PFSK-1 (cell line): ENCODE data around the gene CLASP1.

Experiments used
- FOXP2 ChIP-seq: optimal IDR thresholded peaks from 2 replicates; pipeline ENCODE3; 2011; ENCODE audit warnings: borderline replicate concordance, control low read depth, inconsistent platforms; ENCODE audit not compliant: insufficient read depth; ENCODE audit errors: extremely low read length, extremely low read depth
- POLR2AphosphoS5 ChIP-seq: IDR thresholded peaks from 2 replicates; pipeline ENCODE4 v1.6.1; 2012; ENCODE audit warnings: low read depth, mild to moderate bottlenecking, control low read depth, low read length, moderate library complexity
- REST ChIP-seq, 2 experiments: IDR thresholded peaks; 2 replicates each; pipeline versions ENCODE4 v1.6.1 to v1.8.0; 2011 to 2012; ENCODE audit warnings: low read depth in 2 of 2, low read length in 2 of 2, control low read depth in 1 of 2, inconsistent platforms in 1 of 2, mild to moderate bottlenecking in 1 of 2, moderate library complexity in 1 of 2; ENCODE audit not compliant: insufficient read depth in 1 of 2
- SIN3A ChIP-seq: IDR thresholded peaks from 2 replicates; pipeline ENCODE4 v1.6.1; 2012; ENCODE audit warnings: mild to moderate bottlenecking, low read length, moderate library complexity, borderline replicate concordance; ENCODE audit not compliant: insufficient read depth
- TAF1 ChIP-seq: IDR thresholded peaks from 2 replicates; pipeline ENCODE4 v1.6.1; 2012; ENCODE audit warnings: low read length, control low read depth, borderline replicate concordance; ENCODE audit not compliant: insufficient read depth

Gene CLASP1

GRCh38 chr2:121595012-121595891 lies 54.0 kb downstream of the CLASP1 start:
- no peak for TF ChIP-seq TAF1
- no peak for TF ChIP-seq POLR2AphosphoS5
- no peak for TF ChIP-seq SIN3A
- TF ChIP-seq FOXP2 = no peak
- TF ChIP-seq REST (IDR thresholded peaks at IDR 0.05; ENCODE audit: insufficient read depth in 1 of 2, low read depth in 2 of 2, low read length in 2 of 2) = no peak

GRCh38 chr2:121591199-121591598 lies 58.1 kb downstream of the CLASP1 start:
- TF ChIP-seq SIN3A (no peak), REST (IDR thresholded peaks at IDR 0.05; ENCODE audit: insufficient read depth in 1 of 2, low read depth in 2 of 2, low read length in 2 of 2) (no peak), POLR2AphosphoS5 (no peak), TAF1 (no peak), FOXP2 (no peak)

- TF ChIP-seq FOXP2 (no peak), REST (IDR thresholded peaks at IDR 0.05; ENCODE audit: insufficient read depth in 1 of 2, low read depth in 2 of 2, low read length in 2 of 2) (no peak), TAF1 (no peak), SIN3A (no peak), POLR2AphosphoS5 (no peak)
These were observed 60.9 kb downstream of the CLASP1 start for GRCh38 chr2:121588357-121588756.

GRCh38 chr2:121587131-121587530 lies 62.1 kb downstream of the CLASP1 start:
- TF ChIP-seq TAF1 (no peak), REST (IDR thresholded peaks at IDR 0.05; ENCODE audit: insufficient read depth in 1 of 2, low read depth in 2 of 2, low read length in 2 of 2) (no peak), FOXP2 (no peak), POLR2AphosphoS5 (no peak), SIN3A (no peak)
